ENCODE results near the gene MINAR1.
"Not testable (repeated sequence)": the region's sequence is repeated elsewhere in the genome, so short reads cannot be mapped to it uniquely, and the experiment has no call there.

MINAR1 gene

DNA sequence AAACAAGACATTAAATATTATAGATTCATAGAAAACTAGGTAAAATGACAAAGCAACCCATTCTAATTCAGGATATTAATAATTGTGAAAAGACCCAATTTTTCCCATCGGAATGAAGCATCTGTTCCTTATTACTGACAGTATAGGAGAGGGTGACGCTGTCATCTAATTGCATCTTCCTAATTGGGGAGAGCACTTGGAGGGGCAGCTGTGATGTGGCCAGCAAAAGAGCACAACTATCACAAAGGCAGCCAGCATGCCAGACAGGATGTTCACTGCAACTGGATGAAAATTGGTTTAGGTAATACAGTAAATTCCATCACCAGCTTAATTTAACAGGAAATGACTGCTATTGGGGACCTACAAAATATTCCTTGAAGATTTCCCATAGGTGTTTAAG lies 21.9 kb upstream of the MINAR1 start:
- no peak for TF ChIP-seq POLR2AphosphoS5 (IDR thresholded peaks at IDR 0.05; ENCODE audit: low read depth, low read length)
- no peak for TF ChIP-seq TAF1 (IDR thresholded peaks at IDR 0.05; ENCODE audit: borderline replicate concordance, low read depth, low read length)
- TF ChIP-seq POLR2A (IDR thresholded peaks at IDR 0.05; ENCODE audit: low read depth, low read length) = no peak

GRCh38 chr15:79412010-79412409 lies 20.1 kb upstream of the MINAR1 start:
- DNase-seq (ENCODE audit: insufficient read length) = no peak

More for the DNA sequence above, 21.9 kb upstream of the MINAR1 start:
- DNase-seq (ENCODE audit: insufficient read length) = no peak
- FAIRE-seq = no peak

GRCh38 chr15:79412429-79412828 lies 19.7 kb upstream of the MINAR1 start:
- TF ChIP-seq POLR2A (IDR thresholded peaks at IDR 0.05; ENCODE audit: low read depth, low read length) = no peak
- TF ChIP-seq POLR2AphosphoS5 (IDR thresholded peaks at IDR 0.05; ENCODE audit: low read depth, low read length) = no peak
- no peak for TF ChIP-seq TAF1 (IDR thresholded peaks at IDR 0.05; ENCODE audit: borderline replicate concordance, low read depth, low read length)
- no peak for FAIRE-seq

More at GRCh38 chr15:79412010-79412409, 20.1 kb upstream of the MINAR1 start:
- FAIRE-seq = no peak
- TF ChIP-seq POLR2AphosphoS5 (IDR thresholded peaks at IDR 0.05; ENCODE audit: low read depth, low read length) = no peak
- no peak for TF ChIP-seq POLR2A (IDR thresholded peaks at IDR 0.05; ENCODE audit: low read depth, low read length)
- no peak for TF ChIP-seq TAF1 (IDR thresholded peaks at IDR 0.05; ENCODE audit: borderline replicate concordance, low read depth, low read length)

GRCh38 chr15:79416876-79417275 lies 15.3 kb upstream of the MINAR1 start:
- TF ChIP-seq TAF1 (IDR thresholded peaks at IDR 0.05; ENCODE audit: borderline replicate concordance, low read depth, low read length) (no peak), POLR2AphosphoS5 (IDR thresholded peaks at IDR 0.05; ENCODE audit: low read depth, low read length) (no peak), POLR2A (IDR thresholded peaks at IDR 0.05; ENCODE audit: low read depth, low read length) (no peak)
- FAIRE-seq (no peak), DNase-seq (ENCODE audit: insufficient read length) (no peak)

More at GRCh38 chr15:79412429-79412828, 19.7 kb upstream of the MINAR1 start:
- DNase-seq (ENCODE audit: insufficient read length) = no peak

- TF ChIP-seq POLR2AphosphoS5 (IDR thresholded peaks at IDR 0.05; ENCODE audit: low read depth, low read length) = no peak
- no peak for TF ChIP-seq TAF1 (IDR thresholded peaks at IDR 0.05; ENCODE audit: borderline replicate concordance, low read depth, low read length)
- no peak for TF ChIP-seq POLR2A (IDR thresholded peaks at IDR 0.05; ENCODE audit: low read depth, low read length)
- no peak for DNase-seq (ENCODE audit: insufficient read length)
- FAIRE-seq = no peak
These were observed 13.3 kb upstream of the MINAR1 start for GRCh38 chr15:79418693-79419279.

- no peak for FAIRE-seq
- TF ChIP-seq POLR2A (IDR thresholded peaks at IDR 0.05; ENCODE audit: low read depth, low read length) (no peak), POLR2AphosphoS5 (IDR thresholded peaks at IDR 0.05; ENCODE audit: low read depth, low read length) (no peak), TAF1 (IDR thresholded peaks at IDR 0.05; ENCODE audit: borderline replicate concordance, low read depth, low read length) (no peak)
- no peak for DNase-seq (ENCODE audit: insufficient read length)
These were observed 6.4 kb upstream of the MINAR1 start for GRCh38 chr15:79425591-79426295.

- not testable (repeated sequence) for FAIRE-seq; DNase-seq (ENCODE audit: insufficient read length)
These were observed 5.2 kb upstream of the MINAR1 start for GRCh38 chr15:79426899-79427298.

DNA sequence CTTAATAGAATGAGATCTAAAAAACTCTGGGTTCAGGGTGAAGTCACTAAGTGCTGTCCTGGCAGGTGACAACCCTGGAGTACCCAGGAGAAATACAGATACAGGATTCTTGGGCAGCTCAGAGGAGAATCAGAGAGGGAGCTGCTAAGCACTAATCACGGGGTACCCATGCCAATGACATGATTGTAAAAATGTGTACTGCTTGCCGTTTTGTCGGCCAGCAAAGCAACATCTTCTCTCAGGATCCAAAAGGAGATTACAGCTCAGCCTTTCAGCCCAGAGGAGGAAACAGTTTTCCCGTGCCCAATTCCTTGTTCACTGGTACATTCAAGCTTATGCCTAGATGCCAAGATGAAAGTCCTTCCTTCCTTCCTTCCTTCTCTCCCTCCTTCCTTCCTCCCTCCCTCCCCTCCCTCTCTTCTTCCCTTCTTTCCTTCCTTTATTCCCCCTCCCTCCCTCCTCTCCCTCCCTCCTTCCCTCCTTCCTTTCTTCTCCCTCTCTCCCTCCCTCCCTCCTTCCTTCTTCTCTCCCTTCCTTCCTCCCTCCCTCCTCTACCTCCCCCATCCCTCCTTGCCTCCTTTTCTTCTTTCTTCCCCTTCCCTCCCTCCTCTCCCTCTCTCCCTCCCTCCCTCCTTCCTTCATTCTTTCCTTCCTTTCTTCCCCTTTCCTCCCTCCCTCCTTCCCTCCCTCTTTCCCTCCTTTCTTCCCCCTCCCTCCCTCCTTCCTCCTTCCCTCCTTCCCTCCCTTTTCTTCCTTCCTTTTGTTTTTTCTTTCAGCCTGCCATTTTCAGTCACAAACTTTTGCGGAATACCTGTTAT lies 4.1 kb upstream of the MINAR1 start:
- no peak for FAIRE-seq
- TF ChIP-seq POLR2A (IDR thresholded peaks at IDR 0.05; ENCODE audit: low read depth, low read length) (no peak), POLR2AphosphoS5 (IDR thresholded peaks at IDR 0.05; ENCODE audit: low read depth, low read length) (no peak), TAF1 (IDR thresholded peaks at IDR 0.05; ENCODE audit: borderline replicate concordance, low read depth, low read length) (no peak)
- no peak for DNase-seq (ENCODE audit: insufficient read length)

DNA sequence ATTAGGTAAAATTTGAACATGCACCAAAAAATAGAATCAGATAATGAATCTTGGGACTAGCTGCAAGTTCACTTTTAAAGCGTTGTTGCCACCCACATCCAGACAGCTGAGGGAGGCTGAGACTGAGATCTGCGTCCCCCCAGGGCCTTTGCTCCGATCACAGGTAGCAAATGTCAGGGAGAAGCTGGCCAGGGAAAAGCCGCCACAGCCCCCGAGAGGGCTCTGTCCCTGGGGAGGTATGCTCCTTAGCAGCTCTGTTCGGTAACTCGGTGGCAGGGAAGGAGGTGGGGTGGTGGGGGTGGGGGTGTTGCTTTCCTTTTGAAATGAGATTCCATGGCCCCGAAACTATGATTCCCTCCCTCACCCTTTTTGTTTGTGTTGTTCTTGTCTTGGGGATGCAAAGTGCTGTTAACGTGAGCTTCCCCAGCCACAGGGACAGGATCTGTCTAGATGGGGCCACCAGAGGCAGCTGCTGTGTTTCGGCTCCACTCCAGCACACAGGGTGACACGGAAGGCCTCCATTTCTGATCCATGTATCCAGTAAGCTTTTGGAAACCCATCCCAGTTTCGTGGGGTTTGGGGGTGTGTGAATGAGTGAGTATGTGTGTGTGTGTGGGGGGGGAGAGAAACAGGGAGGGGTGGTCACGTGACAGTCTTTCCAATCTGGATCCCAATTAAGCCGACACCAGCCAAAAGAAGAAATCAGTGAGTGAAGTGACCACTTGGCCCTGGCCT lies 1.1 kb upstream of the MINAR1 start:
- FAIRE-seq (no peak), DNase-seq (ENCODE audit: insufficient read length) (no peak)
- no peak for TF ChIP-seq POLR2A (IDR thresholded peaks at IDR 0.05; ENCODE audit: low read depth, low read length)
- no peak for TF ChIP-seq TAF1 (IDR thresholded peaks at IDR 0.05; ENCODE audit: borderline replicate concordance, low read depth, low read length)
- no peak for TF ChIP-seq POLR2AphosphoS5 (IDR thresholded peaks at IDR 0.05; ENCODE audit: low read depth, low read length)

- DNase-seq (ENCODE audit: insufficient read length) (no peak), FAIRE-seq (no peak)
These were observed 474 bp downstream of the MINAR1 start for GRCh38 chr15:79432345-79433275.

More at GRCh38 chr15:79432345-79433275, 474 bp downstream of the MINAR1 start:
- no peak for TF ChIP-seq POLR2A (IDR thresholded peaks at IDR 0.05; ENCODE audit: low read depth, low read length)
